ENCODE results near the gene HGF.

DNA sequence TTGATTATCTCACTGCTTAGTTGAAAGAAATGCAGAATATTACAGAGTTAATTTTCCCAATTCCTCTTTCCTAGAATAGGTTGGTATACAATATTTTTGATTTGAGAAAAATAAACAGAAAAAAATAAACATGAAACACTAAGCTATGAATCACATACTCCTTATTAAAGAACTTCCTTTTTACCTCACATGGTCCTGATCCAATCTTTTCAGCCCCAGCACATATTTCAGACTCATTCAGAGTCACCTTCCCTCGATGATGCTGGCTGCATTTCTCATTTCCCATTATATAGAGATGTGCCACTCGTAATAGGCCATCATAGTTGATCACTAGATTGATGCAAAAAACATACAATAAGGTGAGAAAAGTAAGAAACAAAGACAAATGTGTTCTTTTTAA is 64.6 kb downstream of the HGF start:
- TF ChIP-seq CTCF (IDR thresholded peaks at IDR 0.05) (no peak), POLR2AphosphoS5 (IDR thresholded peaks at IDR 0.05) (no peak), EP300 (IDR thresholded peaks at IDR 0.05) (no peak)

All from gastroesophageal sphincter (tissue), 3 donors.